ENCODE results near the gene VPS51.
"Not testable (repeated sequence)": the region's sequence is repeated elsewhere in the genome, so short reads cannot be mapped to it uniquely, and the experiment has no call there.

Gene VPS51

DNA sequence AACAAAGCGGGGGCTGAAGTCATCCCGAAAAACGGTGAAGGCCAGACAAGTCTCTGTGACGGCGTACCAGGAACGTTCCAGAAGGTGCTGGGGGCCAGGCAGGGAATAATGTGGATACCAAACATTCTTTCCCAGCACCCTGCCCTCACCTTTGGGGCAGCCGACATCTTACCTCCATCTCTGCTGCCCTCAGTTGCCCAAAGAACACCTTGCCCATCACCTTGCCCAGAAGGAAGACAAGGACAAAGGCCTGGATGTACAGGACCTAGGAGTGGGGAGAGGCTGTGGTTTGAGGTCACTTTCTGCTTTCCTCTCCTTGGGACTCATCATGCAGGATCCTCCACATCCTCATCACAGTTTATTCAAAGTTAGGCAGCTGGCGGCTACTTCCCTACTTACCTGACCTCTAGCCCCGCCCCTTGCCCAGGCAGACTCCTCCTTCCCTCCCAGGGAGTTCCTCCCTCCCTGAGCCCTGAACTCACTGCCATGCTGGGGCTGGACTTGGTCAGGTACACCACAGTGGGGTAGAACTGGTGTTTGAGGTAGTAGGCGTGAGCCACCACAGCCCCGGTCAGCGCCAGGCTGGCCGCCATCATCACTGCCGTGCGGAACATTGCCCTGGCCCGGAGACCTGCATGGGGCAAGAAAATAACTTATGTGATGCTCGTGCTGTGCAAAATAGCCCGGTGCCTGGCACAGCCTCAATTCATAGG is 37.1 kb downstream of the VPS51 start:
- peak overlapping the region; percentile 88 for H3K4me3 ChIP-seq (ENCODE audit: low read length)
- H3K27me3 ChIP-seq (ENCODE audit: insufficient read depth, low read length), result no peaks in the 10 kb centered on the region
- H3K9ac ChIP-seq (ENCODE audit: low read depth, low read length), result peak overlapping the region; percentile 87; the same call in 1 of the 2 replicates
- peaks cover 44% of the 10 kb centered on the region for H3K36me3 ChIP-seq (ENCODE audit: insufficient read depth, low read depth, low read length)
- no peak overlapping the region for H3K27ac ChIP-seq (ENCODE audit: low read length)
- H3K4me1 ChIP-seq (ENCODE audit: insufficient read depth, low read length), result no peaks in the 10 kb centered on the region
- H3K9me3 ChIP-seq (ENCODE audit: insufficient read depth, low read depth, low read length), result no peaks in the 10 kb centered on the region

GRCh38 chr11:65133724-65134123 is 37.7 kb downstream of the VPS51 start:
- H3K27me3 ChIP-seq (ENCODE audit: insufficient read depth, low read length), result no peaks in the 10 kb centered on the region
- H3K27ac ChIP-seq (ENCODE audit: low read length), result no peak overlapping the region
- peaks cover 39% of the 10 kb centered on the region for H3K36me3 ChIP-seq (ENCODE audit: insufficient read depth, low read depth, low read length)
- H3K4me3 ChIP-seq (ENCODE audit: low read length), result peak overlapping the region; percentile 88
- H3K4me1 ChIP-seq (ENCODE audit: insufficient read depth, low read length), result no peaks in the 10 kb centered on the region
- peak overlapping the region; percentile 87 for H3K9ac ChIP-seq (ENCODE audit: low read depth, low read length)
- H3K9me3 ChIP-seq (ENCODE audit: insufficient read depth, low read depth, low read length), result no peaks in the 10 kb centered on the region

DNA sequence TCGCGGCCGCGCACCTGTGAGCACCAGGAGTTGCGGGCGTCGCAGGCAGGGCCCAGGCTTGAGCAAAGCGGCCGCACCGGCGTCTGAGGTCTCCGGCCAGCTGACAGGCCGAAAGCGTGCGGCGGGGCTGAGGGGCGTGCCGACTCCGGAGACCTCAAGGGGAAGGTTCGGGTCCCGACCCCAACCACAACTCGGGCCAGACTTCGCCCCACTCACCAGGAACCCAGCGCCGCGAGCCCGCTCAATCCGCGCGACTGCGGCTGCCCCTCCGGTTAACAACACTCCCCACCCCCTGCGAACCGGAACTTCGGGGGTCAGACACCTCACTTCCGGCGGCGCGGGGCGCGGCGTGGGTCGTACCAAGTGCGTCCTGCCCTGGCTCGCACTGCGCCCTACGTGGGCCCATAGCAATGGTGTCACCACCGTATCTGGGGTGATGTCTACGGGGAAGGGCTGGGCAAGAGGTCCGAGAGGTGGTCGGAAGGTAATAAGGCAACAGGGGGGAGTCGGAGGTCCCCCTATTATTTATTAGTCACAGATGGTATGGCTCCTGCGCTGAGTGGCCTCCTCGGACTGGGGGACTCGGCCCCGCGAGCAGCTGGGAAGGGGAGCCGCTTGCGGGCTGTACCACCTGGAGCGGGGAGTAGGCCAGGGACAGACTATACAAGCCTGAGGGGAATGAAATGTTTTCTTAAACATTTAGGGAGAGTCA is 38.4 kb downstream of the VPS51 start, which contains the start of gene SYVN1:
SYVN1 (minus strand) TSS at position 280 of the 712 bp plus-strand sequence. CDS start 918 bp downstream, outside the sequence.
- no peaks in the 10 kb centered on the region for H3K9me3 ChIP-seq (ENCODE audit: insufficient read depth, low read depth, low read length)
- H3K9ac ChIP-seq (ENCODE audit: low read depth, low read length), result peak within 1 kb of the TSS; percentile 87
- H3K36me3 ChIP-seq (ENCODE audit: insufficient read depth, low read depth, low read length), result peaks cover 32% of the 10 kb centered on the region
- H3K4me3 ChIP-seq (ENCODE audit: low read length), result peak within 1 kb of the TSS; percentile 88
- H3K27me3 ChIP-seq (ENCODE audit: insufficient read depth, low read length), result no peaks in the 10 kb centered on the region
- H3K27ac ChIP-seq (ENCODE audit: low read length), result peak within 1 kb of the TSS; percentile 97
- no peaks in the 10 kb centered on the region for H3K4me1 ChIP-seq (ENCODE audit: insufficient read depth, low read length)

- H3K27ac ChIP-seq (ENCODE audit: low read length), result peak overlapping the region; percentile 97
- H3K9me3 ChIP-seq (ENCODE audit: insufficient read depth, low read depth, low read length), result no peaks in the 10 kb centered on the region
- H3K36me3 ChIP-seq (ENCODE audit: insufficient read depth, low read depth, low read length), result peaks cover 25% of the 10 kb centered on the region
- peak overlapping the region; percentile 88 for H3K4me3 ChIP-seq (ENCODE audit: low read length)
- H3K9ac ChIP-seq (ENCODE audit: low read depth, low read length), result peak overlapping the region; percentile 87
- H3K27me3 ChIP-seq (ENCODE audit: insufficient read depth, low read length), result 0 out of 2 replicates have a peak, but pooled peaks cover 2% of the 10 kb centered on the region
- H3K4me1 ChIP-seq (ENCODE audit: insufficient read depth, low read length), result no peaks in the 10 kb centered on the region
Measured at GRCh38 chr11:65134952-65135632, 39.1 kb downstream of the VPS51 start.

- Histone ChIP-seq H3K27me3 (ENCODE audit: insufficient read depth, low read length) (peaks cover 8% of the 10 kb centered on the region), H3K36me3 (ENCODE audit: insufficient read depth, low read depth, low read length) (peaks cover 20% of the 10 kb centered on the region), H3K4me1 (ENCODE audit: insufficient read depth, low read length) (no peaks in the 10 kb centered on the region), H3K27ac (ENCODE audit: low read length) (peak overlapping the region; percentile 49), H3K9me3 (ENCODE audit: insufficient read depth, low read depth, low read length) (no peaks in the 10 kb centered on the region), H3K9ac (ENCODE audit: low read depth, low read length) (peak overlapping the region; percentile 87; the same call in 1 of the 2 replicates), H3K4me3 (ENCODE audit: low read length) (peak overlapping the region; percentile 88)
Measured at GRCh38 chr11:65135633-65136145, 39.7 kb downstream of the VPS51 start.

DNA sequence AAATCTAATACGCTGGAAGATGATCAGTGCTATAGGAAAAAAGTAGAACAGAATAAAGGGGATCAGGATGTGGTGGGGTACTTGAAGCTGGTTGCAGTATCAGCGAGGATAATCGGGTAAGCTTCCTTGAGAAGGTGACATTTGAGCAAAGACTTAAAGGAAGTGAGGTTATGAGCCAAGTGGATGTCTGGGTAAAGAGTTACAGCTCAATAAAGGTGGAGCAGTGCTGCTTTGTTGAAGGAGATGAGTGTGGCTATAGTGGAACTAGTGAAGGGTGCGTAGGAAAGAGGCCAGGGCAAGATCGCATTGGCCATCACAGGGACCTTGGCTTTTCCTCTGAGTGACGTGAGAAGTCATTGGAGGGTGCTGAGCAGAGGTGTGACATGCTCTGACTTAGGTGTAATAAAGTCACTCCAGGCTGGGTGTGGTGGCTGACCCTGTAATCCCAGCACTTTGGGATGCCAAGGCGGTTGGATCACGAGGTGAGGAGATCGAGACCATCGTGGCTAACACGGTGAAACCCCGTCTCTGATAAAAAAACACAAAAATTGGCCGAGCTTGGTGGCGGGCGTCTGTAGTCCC is 40.6 kb downstream of the VPS51 start:
- H3K4me1 ChIP-seq (ENCODE audit: insufficient read depth, low read length), result no peaks in the 10 kb centered on the region
- H3K9ac ChIP-seq (ENCODE audit: low read depth, low read length), result no peak overlapping the region
- H3K27ac ChIP-seq (ENCODE audit: low read length), result no peak overlapping the region
- H3K4me3 ChIP-seq (ENCODE audit: low read length), result no peak overlapping the region
- peaks cover 17% of the 10 kb centered on the region for H3K27me3 ChIP-seq (ENCODE audit: insufficient read depth, low read length)
- no peaks in the 10 kb centered on the region for H3K9me3 ChIP-seq (ENCODE audit: insufficient read depth, low read depth, low read length)
- H3K36me3 ChIP-seq (ENCODE audit: insufficient read depth, low read depth, low read length), result peaks cover 11% of the 10 kb centered on the region

GRCh38 chr11:65141896-65142494 is 46.0 kb downstream of the VPS51 start:
- no peak overlapping the region for H3K9ac ChIP-seq (ENCODE audit: low read depth, low read length)
- H3K4me1 ChIP-seq (ENCODE audit: insufficient read depth, low read length), result no peaks in the 10 kb centered on the region
- no peaks in the 10 kb centered on the region for H3K36me3 ChIP-seq (ENCODE audit: insufficient read depth, low read depth, low read length)
- H3K4me3 ChIP-seq (ENCODE audit: low read length), result no peak overlapping the region
- no peaks in the 10 kb centered on the region for H3K9me3 ChIP-seq (ENCODE audit: insufficient read depth, low read depth, low read length)
- H3K27ac ChIP-seq (ENCODE audit: low read length), result no peak overlapping the region
- peaks cover 17% of the 10 kb centered on the region for H3K27me3 ChIP-seq (ENCODE audit: insufficient read depth, low read length)

DNA sequence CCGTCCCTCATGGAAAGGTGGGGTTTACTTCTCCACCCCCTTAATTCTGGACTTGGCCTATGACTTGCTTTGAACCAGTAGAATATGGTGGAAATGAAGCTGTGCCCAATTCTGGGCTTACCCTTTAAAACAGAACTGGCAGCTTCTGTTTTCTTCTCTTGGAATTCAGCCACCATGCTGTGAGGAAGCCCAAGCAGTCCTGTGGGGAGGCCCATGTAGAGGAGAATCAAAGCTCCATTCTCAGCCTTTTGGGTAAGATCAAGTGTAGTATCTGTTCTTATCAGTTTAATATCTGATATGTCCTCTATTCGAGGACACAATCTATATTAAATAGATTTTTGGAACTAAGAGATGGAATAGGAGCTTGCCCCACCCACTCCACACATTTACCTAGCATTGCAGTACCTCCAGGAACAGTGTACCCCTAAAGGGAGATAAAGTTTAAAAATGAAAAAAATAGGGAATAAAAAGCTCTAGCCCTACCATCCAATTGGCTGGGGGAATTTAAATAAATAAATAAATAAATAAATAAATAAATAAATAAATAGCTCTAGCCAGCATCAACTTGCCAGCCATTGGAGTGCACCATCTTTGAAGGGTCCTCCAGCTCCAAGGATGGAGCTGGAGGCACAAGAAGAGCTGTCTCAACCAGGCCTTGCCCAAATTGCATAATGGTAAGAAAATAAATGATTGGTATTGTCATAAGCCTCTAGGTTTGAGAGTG is 51.5 kb downstream of the VPS51 start:
- H3K9ac ChIP-seq (ENCODE audit: low read depth, low read length), result no peak overlapping the region
- H3K4me3 ChIP-seq (ENCODE audit: low read length), result no peak overlapping the region

GRCh38 chr11:65148657-65149056 is 52.6 kb downstream of the VPS51 start:
- no peaks in the 10 kb centered on the region for H3K4me1 ChIP-seq (ENCODE audit: insufficient read depth, low read length)
- H3K27ac ChIP-seq (ENCODE audit: low read length), result no peak overlapping the region
- H3K4me3 ChIP-seq (ENCODE audit: low read length), result no peak overlapping the region

More for the DNA sequence above, 51.5 kb downstream of the VPS51 start:
- Histone ChIP-seq H3K36me3 (ENCODE audit: insufficient read depth, low read depth, low read length) (no peaks in the 10 kb centered on the region), H3K27me3 (ENCODE audit: insufficient read depth, low read length) (no peaks in the 10 kb centered on the region), H3K4me1 (ENCODE audit: insufficient read depth, low read length) (no peaks in the 10 kb centered on the region), H3K9me3 (ENCODE audit: insufficient read depth, low read depth, low read length) (no peaks in the 10 kb centered on the region), H3K27ac (ENCODE audit: low read length) (no peak overlapping the region)

GRCh38 chr11:65150131-65150508 is 54.1 kb downstream of the VPS51 start:
- not testable (repeated sequence) for H3K4me3 ChIP-seq (ENCODE audit: low read length); H3K9ac ChIP-seq (ENCODE audit: low read depth, low read length); H3K9me3 ChIP-seq (ENCODE audit: insufficient read depth, low read depth, low read length); H3K27me3 ChIP-seq (ENCODE audit: insufficient read depth, low read length); H3K36me3 ChIP-seq (ENCODE audit: insufficient read depth, low read depth, low read length); H3K4me1 ChIP-seq (ENCODE audit: insufficient read depth, low read length); H3K27ac ChIP-seq (ENCODE audit: low read length)

More at GRCh38 chr11:65148657-65149056, 52.6 kb downstream of the VPS51 start:
- no peaks in the 10 kb centered on the region for H3K9me3 ChIP-seq (ENCODE audit: insufficient read depth, low read depth, low read length)
- H3K36me3 ChIP-seq (ENCODE audit: insufficient read depth, low read depth, low read length), result no peaks in the 10 kb centered on the region
- H3K27me3 ChIP-seq (ENCODE audit: insufficient read depth, low read length), result 0 out of 2 replicates have a peak, but pooled peaks cover 3% of the 10 kb centered on the region
- H3K9ac ChIP-seq (ENCODE audit: low read depth, low read length), result no peak overlapping the region

All from iPS-20b (cell line).